WTC11 (cell line): ENCODE results near the gene LYZL2.

Experiments used
- ATF3 ChIP-seq: sonication (generic); formaldehyde crosslinking; conservative IDR thresholded peaks from 2 replicates; pipeline ENCODE4 v1.8.1; 2022; ENCODE audit warnings: mild to moderate bottlenecking, missing genetic modification reagents
- ATF6 ChIP-seq: sonication (generic); formaldehyde crosslinking; IDR thresholded peaks from 2 replicates; pipeline ENCODE4 v1.8.1; 2023; ENCODE audit warnings: mild to moderate bottlenecking, missing genetic modification reagents
- E2F1 ChIP-seq: sonication (generic); formaldehyde crosslinking; IDR thresholded peaks from 2 replicates; pipeline ENCODE4 v1.8.0; 2022; ENCODE audit warnings: mild to moderate bottlenecking, missing genetic modification reagents
- ESRRA ChIP-seq: sonication (generic); formaldehyde crosslinking; IDR thresholded peaks from 2 replicates; pipeline ENCODE4 v1.8.1; 2022; ENCODE audit warnings: mild to moderate bottlenecking, missing genetic modification reagents, borderline replicate concordance
- ETV6 ChIP-seq: sonication (generic); formaldehyde crosslinking; IDR thresholded peaks from 2 replicates; pipeline ENCODE4 v1.8.1; 2022; ENCODE audit warnings: mild to moderate bottlenecking, missing genetic modification reagents
- FOXP4 ChIP-seq: sonication (generic); formaldehyde crosslinking; IDR thresholded peaks from 2 replicates; pipeline ENCODE4 v1.8.0; 2022; ENCODE audit warnings: mild to moderate bottlenecking, missing genetic modification reagents
- IRF1 ChIP-seq: sonication (generic); formaldehyde crosslinking; IDR thresholded peaks from 2 replicates; pipeline ENCODE4 v1.8.0; 2023; ENCODE audit warnings: missing genetic modification reagents
- MAX ChIP-seq: sonication (generic); formaldehyde crosslinking; IDR thresholded peaks from 2 replicates; pipeline ENCODE4 v1.8.0; 2022; ENCODE audit warnings: mild to moderate bottlenecking, missing genetic modification reagents
- NR2C2 ChIP-seq: sonication (generic); formaldehyde crosslinking; IDR thresholded peaks from 2 replicates; pipeline ENCODE4 v1.8.0; 2022; ENCODE audit warnings: mild to moderate bottlenecking, missing genetic modification reagents
- RELA ChIP-seq: sonication (generic); formaldehyde crosslinking; IDR thresholded peaks from 2 replicates; pipeline ENCODE4 v1.8.1; 2022; ENCODE audit warnings: missing genetic modification reagents, mild to moderate bottlenecking, borderline replicate concordance
- USF2 ChIP-seq: sonication (generic); formaldehyde crosslinking; IDR thresholded peaks from 2 replicates; pipeline ENCODE4 v1.8.1; 2023; ENCODE audit warnings: mild to moderate bottlenecking, missing genetic modification reagents, moderate library complexity
- ZNF263 ChIP-seq: sonication (generic); formaldehyde crosslinking; IDR thresholded peaks from 2 replicates; pipeline ENCODE4 v1.8.1; 2022; ENCODE audit warnings: low read depth, mild to moderate bottlenecking, moderate library complexity, missing genetic modification reagents
- TF ChIP-seq, protein P1 (sequence below): fragments of 200-600 bp; IDR thresholded peaks from 2 replicates; pipeline ENCODE4 v1.8.0; 2022; ENCODE audit warnings: antibody characterized with exemption
- TF ChIP-seq, protein P2 (sequence below): sonication (generic); formaldehyde crosslinking; IDR thresholded peaks from 2 replicates; pipeline ENCODE4 v1.8.1; 2023; ENCODE audit warnings: mild to moderate bottlenecking, missing genetic modification reagents, borderline replicate concordance

- TF ChIP-seq, protein P1, sequence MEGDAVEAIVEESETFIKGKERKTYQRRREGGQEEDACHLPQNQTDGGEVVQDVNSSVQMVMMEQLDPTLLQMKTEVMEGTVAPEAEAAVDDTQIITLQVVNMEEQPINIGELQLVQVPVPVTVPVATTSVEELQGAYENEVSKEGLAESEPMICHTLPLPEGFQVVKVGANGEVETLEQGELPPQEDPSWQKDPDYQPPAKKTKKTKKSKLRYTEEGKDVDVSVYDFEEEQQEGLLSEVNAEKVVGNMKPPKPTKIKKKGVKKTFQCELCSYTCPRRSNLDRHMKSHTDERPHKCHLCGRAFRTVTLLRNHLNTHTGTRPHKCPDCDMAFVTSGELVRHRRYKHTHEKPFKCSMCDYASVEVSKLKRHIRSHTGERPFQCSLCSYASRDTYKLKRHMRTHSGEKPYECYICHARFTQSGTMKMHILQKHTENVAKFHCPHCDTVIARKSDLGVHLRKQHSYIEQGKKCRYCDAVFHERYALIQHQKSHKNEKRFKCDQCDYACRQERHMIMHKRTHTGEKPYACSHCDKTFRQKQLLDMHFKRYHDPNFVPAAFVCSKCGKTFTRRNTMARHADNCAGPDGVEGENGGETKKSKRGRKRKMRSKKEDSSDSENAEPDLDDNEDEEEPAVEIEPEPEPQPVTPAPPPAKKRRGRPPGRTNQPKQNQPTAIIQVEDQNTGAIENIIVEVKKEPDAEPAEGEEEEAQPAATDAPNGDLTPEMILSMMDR: no peak
- no peak for TF ChIP-seq ATF3 (CRISPR knock-in tag)
- no peak for TF ChIP-seq USF2 (CRISPR knock-in tag)
- TF ChIP-seq E2F1 (CRISPR knock-in tag): no peak
- TF ChIP-seq MAX (CRISPR knock-in tag): no peak
- no peak for TF ChIP-seq RELA (CRISPR knock-in tag)
- TF ChIP-seq ATF6 (CRISPR knock-in tag): no peak
- TF ChIP-seq, protein P2, sequence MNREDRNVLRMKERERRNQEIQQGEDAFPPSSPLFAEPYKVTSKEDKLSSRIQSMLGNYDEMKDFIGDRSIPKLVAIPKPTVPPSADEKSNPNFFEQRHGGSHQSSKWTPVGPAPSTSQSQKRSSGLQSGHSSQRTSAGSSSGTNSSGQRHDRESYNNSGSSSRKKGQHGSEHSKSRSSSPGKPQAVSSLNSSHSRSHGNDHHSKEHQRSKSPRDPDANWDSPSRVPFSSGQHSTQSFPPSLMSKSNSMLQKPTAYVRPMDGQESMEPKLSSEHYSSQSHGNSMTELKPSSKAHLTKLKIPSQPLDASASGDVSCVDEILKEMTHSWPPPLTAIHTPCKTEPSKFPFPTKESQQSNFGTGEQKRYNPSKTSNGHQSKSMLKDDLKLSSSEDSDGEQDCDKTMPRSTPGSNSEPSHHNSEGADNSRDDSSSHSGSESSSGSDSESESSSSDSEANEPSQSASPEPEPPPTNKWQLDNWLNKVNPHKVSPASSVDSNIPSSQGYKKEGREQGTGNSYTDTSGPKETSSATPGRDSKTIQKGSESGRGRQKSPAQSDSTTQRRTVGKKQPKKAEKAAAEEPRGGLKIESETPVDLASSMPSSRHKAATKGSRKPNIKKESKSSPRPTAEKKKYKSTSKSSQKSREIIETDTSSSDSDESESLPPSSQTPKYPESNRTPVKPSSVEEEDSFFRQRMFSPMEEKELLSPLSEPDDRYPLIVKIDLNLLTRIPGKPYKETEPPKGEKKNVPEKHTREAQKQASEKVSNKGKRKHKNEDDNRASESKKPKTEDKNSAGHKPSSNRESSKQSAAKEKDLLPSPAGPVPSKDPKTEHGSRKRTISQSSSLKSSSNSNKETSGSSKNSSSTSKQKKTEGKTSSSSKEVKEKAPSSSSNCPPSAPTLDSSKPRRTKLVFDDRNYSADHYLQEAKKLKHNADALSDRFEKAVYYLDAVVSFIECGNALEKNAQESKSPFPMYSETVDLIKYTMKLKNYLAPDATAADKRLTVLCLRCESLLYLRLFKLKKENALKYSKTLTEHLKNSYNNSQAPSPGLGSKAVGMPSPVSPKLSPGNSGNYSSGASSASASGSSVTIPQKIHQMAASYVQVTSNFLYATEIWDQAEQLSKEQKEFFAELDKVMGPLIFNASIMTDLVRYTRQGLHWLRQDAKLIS (CRISPR knock-in tag): no peak
- no peak for TF ChIP-seq ZNF263 (CRISPR knock-in tag)
- no peak for TF ChIP-seq FOXP4 (CRISPR knock-in tag)
- TF ChIP-seq ETV6 (CRISPR knock-in tag): no peak
- TF ChIP-seq NR2C2 (CRISPR knock-in tag): no peak
- TF ChIP-seq IRF1 (CRISPR knock-in tag): no peak
- TF ChIP-seq ESRRA (CRISPR knock-in tag): no peak
These were observed 23.2 kb downstream of the LYZL2 start for GRCh38 chr10:30606313-30606712.
